ENCODE data around the gene RPS6KA2. TPM values are rescaled to one million over a fixed set of nuclear protein-coding genes. Genes with fewer than 3 reads are reported as not detected.

RPS6KA2 gene
- polyA plus RNA-seq, 1 donor (not counting 4 experiments of a cell fraction or from before 2014, with no cell fraction given), result 8.2 TPM

DNA sequence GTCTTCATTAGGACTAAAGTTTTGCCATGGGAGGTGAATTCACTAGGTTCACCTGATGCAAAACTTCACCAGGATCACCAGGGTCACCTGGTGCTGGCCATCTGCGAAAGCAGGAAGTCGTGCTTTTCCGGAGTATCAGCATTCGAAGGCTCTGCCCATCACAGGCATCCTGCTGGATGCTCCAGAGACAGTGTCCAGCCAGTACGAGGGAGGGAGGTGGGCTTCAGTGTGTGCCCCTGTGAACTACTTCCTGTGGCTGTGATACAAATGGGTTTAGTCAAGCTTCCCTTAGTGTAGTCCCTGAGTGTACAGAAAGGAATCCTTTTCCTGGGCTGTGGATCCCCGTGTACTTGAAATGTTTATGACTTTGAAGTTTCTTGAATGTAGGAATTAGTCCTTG is 3.4 kb upstream of the RPS6KA2 start:
- no peak for FAIRE-seq
- dilution Hi-C loops (cut with MboI; ENCODE audit: extremely low pct_ligation_motif_present, low sequenced_read_pairs), result no loop called here
- no peak overlapping the region for H3K27ac ChIP-seq (ENCODE audit: control insufficient read depth, insufficient read depth, low read length)

DNA sequence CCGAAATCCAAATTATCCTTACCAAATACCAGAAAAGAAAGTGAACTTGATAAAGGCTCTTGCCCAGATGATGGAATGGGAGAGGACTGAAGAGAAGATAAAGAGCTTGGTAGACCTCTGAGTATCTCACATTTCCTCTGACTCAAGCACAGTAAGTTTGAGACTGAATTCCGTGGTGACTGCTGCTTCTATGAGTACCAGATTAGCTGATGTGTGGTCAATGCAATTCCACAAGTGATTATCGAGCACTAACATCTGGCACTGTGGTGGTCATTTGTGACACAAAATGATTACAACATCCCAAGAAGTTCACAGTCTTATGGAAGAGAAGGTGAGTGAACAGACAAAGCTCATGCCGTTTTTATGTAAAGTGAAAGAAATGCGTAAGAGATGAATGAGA is 2.6 kb upstream of the RPS6KA2 start:
- no peaks in the 10 kb centered on the region for H4K20me1 ChIP-seq (ENCODE audit: control insufficient read depth, extremely low read depth, insufficient read depth, low read length)
- dilution Hi-C loops (cut with MboI; ENCODE audit: extremely low pct_ligation_motif_present, low sequenced_read_pairs), result no loop called here
- no peak overlapping the region for H3K4me3 ChIP-seq (ENCODE audit: control insufficient read depth in 2 of 3, extremely low read depth in 1 of 3, insufficient read depth in 2 of 3, low read depth in 1 of 3, low read length in 3 of 3)
- no peak overlapping the region for H2AFZ ChIP-seq (ENCODE audit: control insufficient read depth, low read length)
- FAIRE-seq, result peak; percentile 23
- no peaks in the 10 kb centered on the region for H3K36me3 ChIP-seq (ENCODE audit: control insufficient read depth in 2 of 2, extremely low read depth in 1 of 2, insufficient read depth in 2 of 2, low read length in 2 of 2)
- no peak for DNase-seq (ENCODE audit: low read depth, low spot score)
- H3K4me1 ChIP-seq (ENCODE audit: control insufficient read depth, extremely low read depth, insufficient read depth, low read length), result peaks cover 12% of the 10 kb centered on the region
- H3K27me3 ChIP-seq (ENCODE audit: control insufficient read depth, extremely low read depth, insufficient read depth, low read length), result peaks cover 5% of the 10 kb centered on the region
- H3K79me2 ChIP-seq (ENCODE audit: control insufficient read depth, insufficient read depth, low read length), result no peaks in the 10 kb centered on the region
- no peak overlapping the region for H3K27ac ChIP-seq (ENCODE audit: control insufficient read depth, insufficient read depth, low read length)
- no peak overlapping the region for H3K4me2 ChIP-seq (ENCODE audit: control insufficient read depth, extremely low read depth, insufficient read depth, low read depth, low read length)
- no peaks in the 10 kb centered on the region for H3K9me1 ChIP-seq (ENCODE audit: control insufficient read depth, extremely low read depth, insufficient read depth, low read length)
- TF ChIP-seq, protein P1, sequence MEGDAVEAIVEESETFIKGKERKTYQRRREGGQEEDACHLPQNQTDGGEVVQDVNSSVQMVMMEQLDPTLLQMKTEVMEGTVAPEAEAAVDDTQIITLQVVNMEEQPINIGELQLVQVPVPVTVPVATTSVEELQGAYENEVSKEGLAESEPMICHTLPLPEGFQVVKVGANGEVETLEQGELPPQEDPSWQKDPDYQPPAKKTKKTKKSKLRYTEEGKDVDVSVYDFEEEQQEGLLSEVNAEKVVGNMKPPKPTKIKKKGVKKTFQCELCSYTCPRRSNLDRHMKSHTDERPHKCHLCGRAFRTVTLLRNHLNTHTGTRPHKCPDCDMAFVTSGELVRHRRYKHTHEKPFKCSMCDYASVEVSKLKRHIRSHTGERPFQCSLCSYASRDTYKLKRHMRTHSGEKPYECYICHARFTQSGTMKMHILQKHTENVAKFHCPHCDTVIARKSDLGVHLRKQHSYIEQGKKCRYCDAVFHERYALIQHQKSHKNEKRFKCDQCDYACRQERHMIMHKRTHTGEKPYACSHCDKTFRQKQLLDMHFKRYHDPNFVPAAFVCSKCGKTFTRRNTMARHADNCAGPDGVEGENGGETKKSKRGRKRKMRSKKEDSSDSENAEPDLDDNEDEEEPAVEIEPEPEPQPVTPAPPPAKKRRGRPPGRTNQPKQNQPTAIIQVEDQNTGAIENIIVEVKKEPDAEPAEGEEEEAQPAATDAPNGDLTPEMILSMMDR (optimal IDR thresholded peaks at IDR 0.05 in 1 of 3, IDR thresholded peaks at IDR 0.05 in 1 of 3, conservative IDR thresholded peaks at IDR 0.05 in 1 of 3; ENCODE audit: extremely low read depth in 1 of 3, insufficient read depth in 2 of 3, low read length in 3 of 3), result no peak
- no peak for TF ChIP-seq EZH2 (IDR thresholded peaks at IDR 0.05; ENCODE audit: low read length)
- no peak overlapping the region for H3K9ac ChIP-seq (ENCODE audit: control insufficient read depth, extremely low read depth, insufficient read depth, low read length)
- H3K9me3 ChIP-seq (ENCODE audit: control insufficient read depth, low read depth, low read length), result no peaks in the 10 kb centered on the region

More for the DNA sequence above, 3.4 kb upstream of the RPS6KA2 start:
- H3K9me1 ChIP-seq (ENCODE audit: control insufficient read depth, extremely low read depth, insufficient read depth, low read length), result no peaks in the 10 kb centered on the region
- H3K9ac ChIP-seq (ENCODE audit: control insufficient read depth, extremely low read depth, insufficient read depth, low read length), result no peak overlapping the region
- H3K4me1 ChIP-seq (ENCODE audit: control insufficient read depth, extremely low read depth, insufficient read depth, low read length), result peaks cover 12% of the 10 kb centered on the region
- H2AFZ ChIP-seq (ENCODE audit: control insufficient read depth, low read length), result no peak overlapping the region
- H3K79me2 ChIP-seq (ENCODE audit: control insufficient read depth, insufficient read depth, low read length), result no peaks in the 10 kb centered on the region
- DNase-seq (ENCODE audit: low read depth, low spot score), result no peak
- no peaks in the 10 kb centered on the region for H3K9me3 ChIP-seq (ENCODE audit: control insufficient read depth, low read depth, low read length)
- H3K36me3 ChIP-seq (ENCODE audit: control insufficient read depth in 2 of 2, extremely low read depth in 1 of 2, insufficient read depth in 2 of 2, low read length in 2 of 2), result no peaks in the 10 kb centered on the region
- no peak overlapping the region for H3K4me2 ChIP-seq (ENCODE audit: control insufficient read depth, extremely low read depth, insufficient read depth, low read depth, low read length)
- H3K27me3 ChIP-seq (ENCODE audit: control insufficient read depth, extremely low read depth, insufficient read depth, low read length), result peaks cover 5% of the 10 kb centered on the region
- no peaks in the 10 kb centered on the region for H4K20me1 ChIP-seq (ENCODE audit: control insufficient read depth, extremely low read depth, insufficient read depth, low read length)
- TF ChIP-seq, protein P1 (optimal IDR thresholded peaks at IDR 0.05 in 1 of 3, IDR thresholded peaks at IDR 0.05 in 1 of 3, conservative IDR thresholded peaks at IDR 0.05 in 1 of 3; ENCODE audit: extremely low read depth in 1 of 3, insufficient read depth in 2 of 3, low read length in 3 of 3), result no peak
- no peak for TF ChIP-seq EZH2 (IDR thresholded peaks at IDR 0.05; ENCODE audit: low read length)
- no peak overlapping the region for H3K4me3 ChIP-seq (ENCODE audit: control insufficient read depth in 2 of 3, extremely low read depth in 1 of 3, insufficient read depth in 2 of 3, low read depth in 1 of 3, low read length in 3 of 3)
